KBM-7 (cell line): ENCODE data around the gene NR4A3.

Source experiments
- DNase-seq: peaks from one replicate; pipeline ENCODE4 v3.0.0-alpha.2; 2015
- in situ Hi-C: fragments of 300-500 bp; cut with MboI; formaldehyde crosslinking; loops from 2 replicates; pipeline ENCODE4 v1.14.3; 2020; ENCODE audit warnings: low sequenced_read_pairs, low pct_unique_long_range_greater_than_20kb, mixed read lengths

Gene NR4A3

GRCh38 chr9:99866398-99866797 lies 44.7 kb downstream of the NR4A3 start:
- in situ Hi-C loops = no loop called here
- DNase-seq = no peak

- no peak for DNase-seq
- in situ Hi-C loops = no loop called here
These were observed 45.9 kb downstream of the NR4A3 start for GRCh38 chr9:99867536-99867935.

- no peak for DNase-seq
- in situ Hi-C loops = no loop called here
These were observed 46.3 kb downstream of the NR4A3 start for GRCh38 chr9:99867968-99868367.

GRCh38 chr9:99868845-99869244 lies 47.2 kb downstream of the NR4A3 start:
- no peak for DNase-seq
- in situ Hi-C loops = no loop called here

GRCh38 chr9:99870126-99870525 lies 48.4 kb downstream of the NR4A3 start:
- in situ Hi-C loops = no loop called here

DNA sequence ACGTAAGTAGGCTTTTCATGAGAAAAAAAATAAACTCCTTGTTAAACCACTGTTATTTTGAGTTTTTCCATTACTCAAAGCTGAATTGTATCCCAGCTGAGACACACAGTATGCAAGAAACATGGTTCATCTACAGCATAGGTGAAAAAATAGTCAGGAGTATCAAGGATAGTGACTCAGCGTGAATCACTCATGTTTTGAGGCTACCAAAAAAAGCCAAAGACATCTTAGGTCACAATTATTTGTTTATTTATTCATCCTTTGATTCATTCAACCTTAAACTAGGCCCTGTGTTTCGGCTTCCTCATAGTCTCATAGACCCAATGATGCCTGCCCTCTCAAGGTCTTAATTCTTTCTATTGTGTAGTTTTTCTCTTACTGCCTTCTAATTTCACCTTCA lies 51.8 kb downstream of the NR4A3 start:
- in situ Hi-C loops = no loop called here
- DNase-seq = no peak

More at GRCh38 chr9:99870126-99870525, 48.4 kb downstream of the NR4A3 start:
- no peak for DNase-seq

GRCh38 chr9:99873943-99874584 lies 52.4 kb downstream of the NR4A3 start:
- in situ Hi-C loops = no loop called here
- DNase-seq = no peak

DNA sequence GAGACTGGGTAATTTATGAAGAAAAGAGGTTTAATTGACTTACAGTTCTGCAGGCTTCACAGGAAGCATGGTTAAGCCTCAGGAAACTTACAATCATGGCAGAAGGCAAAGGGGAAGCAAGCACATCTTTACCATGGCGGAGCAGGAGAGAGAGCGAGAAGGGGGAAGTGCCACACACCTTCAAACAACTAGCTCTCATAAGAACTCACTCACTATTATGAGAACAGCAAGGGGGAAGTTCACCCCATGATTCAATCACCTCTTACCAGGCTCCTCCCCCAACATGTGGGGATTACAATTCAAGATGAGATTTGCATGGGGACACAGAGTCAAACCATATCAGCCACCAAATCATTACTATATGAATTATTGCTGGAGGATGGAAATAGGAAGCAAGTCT lies 54.5 kb downstream of the NR4A3 start:
- DNase-seq = peak; percentile 22
- in situ Hi-C loops = no loop called here

DNA sequence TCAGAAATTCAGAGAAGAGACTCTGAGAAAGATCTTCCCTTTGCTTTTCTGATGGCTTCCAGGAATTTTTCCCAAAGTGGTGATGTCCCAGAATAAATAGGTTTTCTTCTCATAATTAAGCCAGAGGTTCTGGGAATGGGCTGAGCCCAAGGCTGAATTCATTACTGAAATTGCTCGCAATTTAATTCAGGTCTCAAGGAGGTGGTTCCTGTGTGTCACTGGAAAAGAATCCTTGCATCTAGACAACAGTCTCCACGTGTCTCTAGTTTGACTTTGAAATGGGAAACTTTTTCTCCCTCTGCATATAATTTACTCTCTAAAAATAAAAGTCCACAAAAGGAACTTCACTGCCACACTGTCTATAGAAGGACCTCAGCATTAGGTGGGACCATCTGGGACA lies 57.0 kb downstream of the NR4A3 start:
- DNase-seq = no peak
- in situ Hi-C loops = no loop called here

GRCh38 chr9:99881769-99882168 lies 60.1 kb downstream of the NR4A3 start:
- in situ Hi-C loops = no loop called here

GRCh38 chr9:99885747-99886146 lies 64.1 kb downstream of the NR4A3 start:
- peak; percentile 28 for DNase-seq
- in situ Hi-C loops = no loop called here

More at GRCh38 chr9:99881769-99882168, 60.1 kb downstream of the NR4A3 start:
- no peak for DNase-seq

DNA sequence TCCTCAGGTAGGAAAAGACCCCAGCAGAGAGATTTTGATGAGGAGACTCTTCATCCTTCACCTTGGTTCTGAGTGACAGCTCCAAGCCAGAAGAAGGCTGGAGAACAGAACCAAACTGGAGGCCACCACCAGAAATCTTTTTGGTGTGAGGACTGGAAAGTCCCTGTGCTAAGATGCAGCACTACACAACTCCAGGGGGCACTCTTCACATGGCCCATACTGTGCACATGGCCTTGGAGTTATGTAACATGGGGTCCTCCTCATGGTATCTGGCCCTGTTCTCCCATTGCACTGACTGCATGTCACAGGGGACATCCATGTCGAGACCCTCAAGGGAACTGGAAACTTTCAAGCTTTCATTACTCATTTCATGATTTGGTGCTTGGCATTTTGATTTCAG lies 67.4 kb downstream of the NR4A3 start:
- DNase-seq = no peak
- in situ Hi-C loops = no loop called here

DNA sequence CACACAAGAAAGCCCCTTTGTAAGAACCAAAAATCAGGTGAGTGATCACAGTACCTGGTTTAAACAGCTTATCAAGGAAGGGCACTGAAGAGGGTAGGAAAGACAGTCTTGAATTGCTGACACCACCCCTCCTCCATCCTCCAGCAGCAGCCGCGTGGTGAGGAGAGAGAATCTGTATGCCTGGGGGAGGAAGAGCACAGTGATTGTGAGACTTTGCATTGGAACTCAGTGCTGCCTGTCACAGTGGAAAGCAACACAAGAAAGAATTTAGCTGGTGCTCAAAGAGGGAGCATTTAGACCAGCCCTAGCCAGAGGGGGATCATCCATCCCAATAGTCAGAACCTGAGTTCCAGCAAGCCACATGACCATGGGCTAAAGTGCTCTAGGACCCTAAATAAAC lies 73.1 kb downstream of the NR4A3 start:
- in situ Hi-C loops = no loop called here

DNA sequence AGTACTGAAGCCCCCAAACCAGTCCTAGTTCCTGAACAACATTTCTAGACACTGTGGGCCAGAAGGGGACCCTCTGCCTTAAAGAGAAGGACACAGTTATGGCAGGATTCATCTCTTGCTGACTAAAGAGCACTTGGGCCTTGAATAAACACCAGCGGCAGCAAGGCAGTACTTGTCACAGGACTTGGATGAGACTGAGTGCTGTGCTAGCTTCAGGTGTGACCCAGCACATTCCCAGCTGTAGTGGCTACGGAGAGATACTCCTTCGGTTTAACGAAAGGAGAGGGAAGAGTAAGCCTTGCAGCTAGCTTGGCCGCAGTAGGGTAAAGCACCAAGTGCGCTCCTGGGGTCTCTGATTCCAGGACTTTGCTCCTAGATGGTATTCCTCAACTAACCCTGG lies 73.8 kb downstream of the NR4A3 start:
- in situ Hi-C loops = no loop called here
- DNase-seq = no peak

More for the DNA sequence above, 73.1 kb downstream of the NR4A3 start:
- DNase-seq = no peak

DNA sequence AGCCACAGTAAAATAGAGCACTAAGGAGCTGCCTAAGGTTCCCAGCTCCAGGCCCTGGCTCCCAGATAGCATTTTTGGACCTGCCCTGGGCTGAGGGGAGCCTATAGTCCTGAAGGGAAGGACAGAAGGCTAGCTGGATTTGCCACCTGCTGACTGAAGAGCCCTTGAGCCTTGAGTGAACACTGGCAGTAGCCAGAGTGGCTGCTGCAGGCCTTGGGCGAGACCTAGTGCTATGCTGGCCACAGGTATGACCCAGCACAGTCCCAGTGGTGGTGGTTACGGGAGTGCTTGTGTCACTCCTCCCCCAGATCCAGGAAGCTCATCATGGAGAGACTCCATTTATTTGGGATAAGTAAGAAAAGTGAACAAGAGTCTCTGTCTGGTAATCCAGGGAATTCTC lies 74.4 kb downstream of the NR4A3 start:
- in situ Hi-C loops = no loop called here

GRCh38 chr9:99903393-99903792 lies 81.7 kb downstream of the NR4A3 start:
- in situ Hi-C loops = no loop called here
- DNase-seq = no peak

More for the DNA sequence above, 74.4 kb downstream of the NR4A3 start:
- DNase-seq = no peak

DNA sequence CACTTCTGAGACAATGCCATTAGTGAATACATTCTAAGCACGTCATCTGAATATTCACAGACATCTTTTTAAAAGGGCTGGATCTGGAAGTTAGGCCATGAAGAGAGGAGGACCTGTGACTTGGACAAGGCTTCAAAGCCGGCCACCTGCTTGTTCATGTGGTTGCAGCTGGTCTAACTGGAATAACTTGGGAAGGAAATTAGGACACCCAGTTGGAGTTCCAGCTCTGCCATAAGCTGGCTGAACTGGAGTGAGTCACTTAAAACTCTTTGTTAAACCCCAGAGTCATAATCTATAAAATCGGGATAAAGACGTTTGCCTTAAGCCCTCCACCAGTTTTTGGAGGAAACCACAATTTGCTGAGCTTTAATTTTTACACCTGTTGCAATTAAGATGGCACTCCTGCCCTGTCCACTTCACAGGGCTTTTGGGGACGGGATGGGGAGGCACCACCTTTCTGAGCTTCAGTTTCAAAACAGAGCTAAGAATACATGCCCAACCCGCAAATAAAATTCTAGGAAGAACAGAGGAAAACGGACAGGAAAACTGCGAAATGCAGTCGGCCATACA lies 84.2 kb downstream of the NR4A3 start:
- in situ Hi-C loops = no loop called here
- no peak for DNase-seq

DNA sequence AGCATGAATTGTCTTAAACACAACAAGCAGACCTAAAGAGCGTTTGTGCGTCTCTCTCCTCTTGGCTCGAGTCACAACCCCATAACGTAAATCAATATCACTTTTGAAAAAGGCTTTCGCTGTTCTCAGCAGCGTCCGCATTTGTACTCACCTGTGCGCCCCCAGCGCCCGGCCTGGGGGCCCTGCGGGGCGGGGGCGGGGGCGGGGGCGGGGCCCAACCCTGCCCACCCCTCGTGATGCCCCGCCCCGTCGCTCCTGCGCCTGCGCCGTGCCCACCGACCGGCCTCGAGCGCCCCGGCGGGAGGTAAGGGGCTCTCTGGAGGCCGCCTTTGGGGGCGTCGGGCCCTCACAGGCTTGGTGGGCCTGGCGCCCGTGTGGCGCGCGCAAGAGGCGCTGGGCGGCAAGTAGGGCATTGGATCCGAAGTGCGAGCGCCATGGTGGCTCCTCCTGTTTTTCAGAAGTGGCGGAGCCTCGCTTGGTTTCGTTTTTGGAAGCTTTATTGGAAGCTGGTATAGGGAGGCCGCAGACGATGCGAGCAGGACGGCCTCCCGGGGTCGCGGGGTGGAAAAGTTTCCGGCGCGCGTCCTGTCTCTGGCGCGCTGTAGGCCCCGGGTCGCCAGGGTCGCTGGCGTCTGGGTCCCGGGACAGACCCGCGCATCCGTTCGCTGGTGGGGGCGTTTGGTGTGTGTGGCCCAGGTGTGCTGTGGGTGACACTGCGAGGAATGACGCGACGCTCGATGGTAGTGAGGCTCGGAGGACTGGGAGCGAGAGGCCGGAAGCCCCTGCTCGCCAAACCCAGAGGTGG lies 84.9 kb downstream of the NR4A3 start, which contains the start of gene STX17:
Gene STX17, plus strand, starts transcription at position 252 of the 805 bp plus-strand sequence. CDS start 8,586 bp downstream, outside the sequence.
- in situ Hi-C loops = no loop called here
- DNase-seq = peak; percentile 84

DNA sequence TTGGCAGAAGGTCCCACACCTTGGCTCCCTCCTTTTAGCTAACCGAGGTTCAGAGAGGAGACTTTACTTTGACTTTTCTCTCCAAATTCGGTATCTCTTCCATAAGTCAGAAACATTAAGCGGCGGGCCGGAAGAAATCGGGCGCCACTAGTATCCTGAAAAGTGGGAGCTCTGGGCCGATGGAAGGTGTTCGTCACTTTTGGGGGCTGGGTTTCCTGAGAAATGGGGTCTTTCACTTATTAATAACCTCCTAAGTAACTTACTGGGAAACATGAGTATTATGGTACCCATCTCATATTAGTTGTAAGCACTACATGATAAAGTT lies 85.5 kb downstream of the NR4A3 start:
- no peak for DNase-seq
- in situ Hi-C loops = no loop called here

- in situ Hi-C loops = no loop called here
- DNase-seq = no peak
These were observed 89.9 kb downstream of the NR4A3 start for GRCh38 chr9:99911600-99911999.
